Measurements from ENCODE around the gene TGFBR1.
"Not testable (repeated sequence)": the region's sequence is repeated elsewhere in the genome, so short reads cannot be mapped to it uniquely, and the experiment has no call there.

TGFBR1 gene

GRCh38 chr9:99085949-99086948 is 18.7 kb upstream of the TGFBR1 start:
- DNase-seq (ENCODE audit: low read depth, low spot score) = no peak
- Histone ChIP-seq H3K9me3 (ENCODE audit: low read depth, low read length) (no peaks in the 10 kb centered on the region; the same call in 1 of the 2 replicates), H3K36me3 (ENCODE audit: insufficient read depth, low read length) (no peaks in the 10 kb centered on the region), H3K9ac (ENCODE audit: insufficient read length) (no peak overlapping the region), H3K27ac (no peak overlapping the region), H3K4me3 (no peak overlapping the region)
- TF ChIP-seq POLR2AphosphoS5 (IDR thresholded peaks at IDR 0.05; ENCODE audit: borderline replicate concordance, low read depth, low read length) (no peak), EZH2 (IDR thresholded peaks at IDR 0.05) (no peak), FOXP2 (optimal IDR thresholded peaks at IDR 0.05; ENCODE audit: control extremely low read depth, extremely low read length, insufficient read depth) (no peak)

- DNase-seq (ENCODE audit: low read depth, low spot score) = no peak
- H3K27ac ChIP-seq = no peak overlapping the region
- no peak overlapping the region for H3K9ac ChIP-seq (ENCODE audit: insufficient read length)
- H3K9me3 ChIP-seq (ENCODE audit: low read depth, low read length) = no peaks in the 10 kb centered on the region; the same call in 1 of the 2 replicates
- TF ChIP-seq EZH2 (IDR thresholded peaks at IDR 0.05) = no peak
- H3K36me3 ChIP-seq (ENCODE audit: insufficient read depth, low read length) = no peaks in the 10 kb centered on the region
- H3K4me3 ChIP-seq = no peak overlapping the region
Measured at GRCh38 chr9:99087462-99087861, 17.5 kb upstream of the TGFBR1 start.

- H3K9ac ChIP-seq (ENCODE audit: insufficient read length) = no peak overlapping the region
- H3K27ac ChIP-seq = no peak overlapping the region
- TF ChIP-seq FOXP2 (optimal IDR thresholded peaks at IDR 0.05; ENCODE audit: control extremely low read depth, extremely low read length, insufficient read depth) (no peak), POLR2AphosphoS5 (IDR thresholded peaks at IDR 0.05; ENCODE audit: borderline replicate concordance, low read depth, low read length) (no peak), EZH2 (IDR thresholded peaks at IDR 0.05) (no peak)
- DNase-seq (ENCODE audit: low read depth, low spot score) = no peak
- no peaks in the 10 kb centered on the region for H3K36me3 ChIP-seq (ENCODE audit: insufficient read depth, low read length)
- H3K9me3 ChIP-seq (ENCODE audit: low read depth, low read length) = no peaks in the 10 kb centered on the region; the same call in 1 of the 2 replicates
- H3K4me3 ChIP-seq = no peak overlapping the region
Measured at GRCh38 chr9:99090336-99091130, 14.4 kb upstream of the TGFBR1 start.

GRCh38 chr9:99092643-99093491 is 12.0 kb upstream of the TGFBR1 start:
- Histone ChIP-seq H3K27ac (no peak overlapping the region), H3K9ac (ENCODE audit: insufficient read length) (no peak overlapping the region), H3K9me3 (ENCODE audit: low read depth, low read length) (no peaks in the 10 kb centered on the region; the same call in 1 of the 2 replicates), H3K4me3 (no peak overlapping the region), H3K36me3 (ENCODE audit: insufficient read depth, low read length) (no peaks in the 10 kb centered on the region)
- no peak for TF ChIP-seq POLR2AphosphoS5 (IDR thresholded peaks at IDR 0.05; ENCODE audit: borderline replicate concordance, low read depth, low read length)
- TF ChIP-seq EZH2 (IDR thresholded peaks at IDR 0.05) = no peak
- TF ChIP-seq FOXP2 (optimal IDR thresholded peaks at IDR 0.05; ENCODE audit: control extremely low read depth, extremely low read length, insufficient read depth) = no peak
- no peak for DNase-seq (ENCODE audit: low read depth, low spot score)

- no peak for DNase-seq (ENCODE audit: low read depth, low spot score)
- no peaks in the 10 kb centered on the region for H3K36me3 ChIP-seq (ENCODE audit: insufficient read depth, low read length)
- TF ChIP-seq POLR2AphosphoS5 (IDR thresholded peaks at IDR 0.05; ENCODE audit: borderline replicate concordance, low read depth, low read length) (no peak), FOXP2 (optimal IDR thresholded peaks at IDR 0.05; ENCODE audit: control extremely low read depth, extremely low read length, insufficient read depth) (no peak), EZH2 (IDR thresholded peaks at IDR 0.05) (no peak)
- H3K27ac ChIP-seq = no peak overlapping the region
- H3K9ac ChIP-seq (ENCODE audit: insufficient read length) = no peak overlapping the region
- H3K9me3 ChIP-seq (ENCODE audit: low read depth, low read length) = no peaks in the 10 kb centered on the region; the same call in 1 of the 2 replicates
- no peak overlapping the region for H3K4me3 ChIP-seq
Measured at GRCh38 chr9:99093492-99093791, 11.5 kb upstream of the TGFBR1 start.

- Histone ChIP-seq H3K9ac (ENCODE audit: insufficient read length) (no peak overlapping the region), H3K27ac (no peak overlapping the region), H3K9me3 (ENCODE audit: low read depth, low read length) (no peaks in the 10 kb centered on the region), H3K36me3 (ENCODE audit: insufficient read depth, low read length) (no peaks in the 10 kb centered on the region), H3K4me3 (no peak overlapping the region)
- TF ChIP-seq POLR2AphosphoS5 (IDR thresholded peaks at IDR 0.05; ENCODE audit: borderline replicate concordance, low read depth, low read length) = no peak
- TF ChIP-seq EZH2 (IDR thresholded peaks at IDR 0.05) = no peak
- TF ChIP-seq FOXP2 (optimal IDR thresholded peaks at IDR 0.05; ENCODE audit: control extremely low read depth, extremely low read length, insufficient read depth) = no peak
- no peak for DNase-seq (ENCODE audit: low read depth, low spot score)
Measured at GRCh38 chr9:99095565-99095964, 9.3 kb upstream of the TGFBR1 start.

GRCh38 chr9:99096409-99096808 is 8.5 kb upstream of the TGFBR1 start:
- H3K9ac ChIP-seq (ENCODE audit: insufficient read length) = no peak overlapping the region
- no peak for DNase-seq (ENCODE audit: low read depth, low spot score)
- no peak for TF ChIP-seq POLR2AphosphoS5 (IDR thresholded peaks at IDR 0.05; ENCODE audit: borderline replicate concordance, low read depth, low read length)
- no peak for TF ChIP-seq EZH2 (IDR thresholded peaks at IDR 0.05)
- no peak for TF ChIP-seq FOXP2 (optimal IDR thresholded peaks at IDR 0.05; ENCODE audit: control extremely low read depth, extremely low read length, insufficient read depth)
- no peak overlapping the region for H3K4me3 ChIP-seq
- H3K36me3 ChIP-seq (ENCODE audit: insufficient read depth, low read length) = no peaks in the 10 kb centered on the region
- no peaks in the 10 kb centered on the region for H3K9me3 ChIP-seq (ENCODE audit: low read depth, low read length)
- H3K27ac ChIP-seq = no peak overlapping the region

- H3K27ac ChIP-seq; H3K36me3 ChIP-seq (ENCODE audit: insufficient read depth, low read length); DNase-seq (ENCODE audit: low read depth, low spot score); H3K9me3 ChIP-seq (ENCODE audit: low read depth, low read length); H3K9ac ChIP-seq (ENCODE audit: insufficient read length); H3K4me3 ChIP-seq: not testable (repeated sequence)
Measured at GRCh38 chr9:99099806-99100585, 4.9 kb upstream of the TGFBR1 start.
